Activated CD8-positive, alpha-beta T cell treated with anti-CD3 and anti-CD28 coated beads, Interleukin-2, amount 10 ng/mL, durations not matched to agents 7 days and 5 days (primary cell): Measurements from ENCODE around the gene PCSK4. TPM values are rescaled to one million over a fixed set of nuclear protein-coding genes. Genes with fewer than 3 reads are reported as not detected.

Experiments
- ATAC-seq: fragments of 150-1000 bp; cut with Tn5 transposase; one replicate; pipeline ENCODE4 v1.10.0; 2021; ENCODE audit warnings: moderate library complexity
- CTCF ChIA-PET: fragments of 350-600 bp; sonication (Branson Sonifier 250); formaldehyde crosslinking; loops from one replicate; lab custom pipeline; 2021; ENCODE audit warnings: antibody characterized with exemption; lab: Charles Lee
- POLR2A ChIA-PET: fragments of 350-600 bp; sonication (Branson Sonifier 250); formaldehyde crosslinking; loops from one replicate; lab custom pipeline; 2021; ENCODE audit warnings: antibody characterized with exemption; lab: Charles Lee
- DNase-seq: peaks from one replicate; pipeline ENCODE4 v3.0.0-alpha.2; 2020
- H3K27ac Mint-ChIP-seq: one replicate; pipeline ENCODE4 v1.8.0; 2021; ENCODE audit warnings: mild to moderate bottlenecking, mixed read lengths
- H3K27me3 Mint-ChIP-seq: one replicate; pipeline ENCODE4 v1.8.0; 2021; ENCODE audit warnings: low read depth, mixed read lengths
- H3K36me3 Mint-ChIP-seq: one replicate; pipeline ENCODE4 v1.8.0; 2021; ENCODE audit warnings: low read depth, mixed read lengths
- H3K4me1 Mint-ChIP-seq: one replicate; pipeline ENCODE4 v1.8.0; 2021; ENCODE audit warnings: low read depth, mixed read lengths
- H3K4me3 Mint-ChIP-seq: one replicate; pipeline ENCODE4 v1.8.0; 2021; ENCODE audit warnings: mild to moderate bottlenecking, mixed read lengths
- H3K9me3 Mint-ChIP-seq: one replicate; pipeline ENCODE4 v1.8.0; 2022; ENCODE audit warnings: mixed read lengths; ENCODE audit not compliant: insufficient read depth
- total RNA-seq, 2 experiments: library from RNA; stranded (reverse); gene quantifications; one replicate each; pipeline ENCODE4 v1.2.3, GENCODE V29; 2021

PCSK4 gene
- total RNA-seq, 2 experiments from 2014 or later: 3.4 to 4.1 TPM

GRCh38 chr19:1489463-1490310 lies 463 bp downstream of the PCSK4 start:
- POLR2A ChIA-PET: no interaction called here
- Mint-ChIP-seq H3K36me3 (no peaks in the 10 kb centered on the region), H3K4me3 (peak overlapping the region; percentile 75), H3K4me1 (peaks cover 13% of the 10 kb centered on the region), H3K27me3 (peaks cover 5% of the 10 kb centered on the region), H3K9me3 (no peaks in the 10 kb centered on the region), H3K27ac (peak overlapping the region; percentile 43)
- CTCF ChIA-PET: no interaction called here
- DNase-seq (peak; percentile 41), ATAC-seq (no peak)

- Mint-ChIP-seq H3K4me3 (no peak overlapping the region), H3K9me3 (no peaks in the 10 kb centered on the region), H3K36me3 (no peaks in the 10 kb centered on the region), H3K4me1 (peaks cover 13% of the 10 kb centered on the region), H3K27ac (no peak overlapping the region), H3K27me3 (peaks cover 5% of the 10 kb centered on the region)
- DNase-seq (no peak), ATAC-seq (no peak)
- CTCF ChIA-PET: interaction anchor here (1.1 kb wide), 1 partner anchor 222 kb away, joined by 4 read pairs; no protein-coding TSS in a partner anchor
- POLR2A ChIA-PET: no interaction called here
These were observed 1.9 kb downstream of the PCSK4 start for GRCh38 chr19:1488282-1488601.

GRCh38 chr19:1487576-1488281 lies 2.4 kb downstream of the PCSK4 start:
- CTCF ChIA-PET: no interaction called here
- DNase-seq (no peak), ATAC-seq (no peak)
- H3K27me3 Mint-ChIP-seq: peaks cover 5% of the 10 kb centered on the region
- POLR2A ChIA-PET: no interaction called here
- peaks cover 13% of the 10 kb centered on the region for H3K4me1 Mint-ChIP-seq
- H3K36me3 Mint-ChIP-seq: no peaks in the 10 kb centered on the region
- H3K27ac Mint-ChIP-seq: no peak overlapping the region
- H3K9me3 Mint-ChIP-seq: no peaks in the 10 kb centered on the region
- H3K4me3 Mint-ChIP-seq: no peak overlapping the region

- Mint-ChIP-seq H3K27ac (no peak overlapping the region), H3K27me3 (peaks cover 4% of the 10 kb centered on the region), H3K36me3 (no peaks in the 10 kb centered on the region), H3K4me1 (peaks cover 12% of the 10 kb centered on the region), H3K4me3 (no peak overlapping the region), H3K9me3 (no peaks in the 10 kb centered on the region)
- ChIA-PET CTCF (no interaction called here), POLR2A (no interaction called here)
- ATAC-seq: no peak
- DNase-seq: no peak
These were observed 3.2 kb downstream of the PCSK4 start for GRCh38 chr19:1486720-1487575.

- ATAC-seq: no peak
- Mint-ChIP-seq H3K9me3 (no peaks in the 10 kb centered on the region), H3K36me3 (peaks cover 3% of the 10 kb centered on the region)
These were observed 6.1 kb downstream of the PCSK4 start for GRCh38 chr19:1483979-1484428.

GRCh38 chr19:1483131-1483978 lies 6.8 kb downstream of the PCSK4 start:
- POLR2A ChIA-PET: no interaction called here
- H3K4me3 Mint-ChIP-seq: no peak overlapping the region
- DNase-seq (no peak), ATAC-seq (no peak)
- no peak overlapping the region for H3K27ac Mint-ChIP-seq
- H3K9me3 Mint-ChIP-seq: no peaks in the 10 kb centered on the region
- H3K36me3 Mint-ChIP-seq: peaks cover 4% of the 10 kb centered on the region
- H3K4me1 Mint-ChIP-seq: peaks cover 8% of the 10 kb centered on the region
- H3K27me3 Mint-ChIP-seq: no peaks in the 10 kb centered on the region
- CTCF ChIA-PET: no interaction called here

More at GRCh38 chr19:1483979-1484428, 6.1 kb downstream of the PCSK4 start:
- H3K27ac Mint-ChIP-seq: no peak overlapping the region
- H3K27me3 Mint-ChIP-seq: no peaks in the 10 kb centered on the region
- DNase-seq: no peak
- POLR2A ChIA-PET: no interaction called here
- H3K4me1 Mint-ChIP-seq: peaks cover 7% of the 10 kb centered on the region
- H3K4me3 Mint-ChIP-seq: no peak overlapping the region
- CTCF ChIA-PET: no interaction called here

GRCh38 chr19:1482361-1483130 lies 7.6 kb downstream of the PCSK4 start:
- ATAC-seq (no peak), DNase-seq (no peak)
- no peaks in the 10 kb centered on the region for H3K27me3 Mint-ChIP-seq
- H3K4me3 Mint-ChIP-seq: no peak overlapping the region
- no peak overlapping the region for H3K27ac Mint-ChIP-seq
- POLR2A ChIA-PET: no interaction called here
- no peaks in the 10 kb centered on the region for H3K9me3 Mint-ChIP-seq
- H3K36me3 Mint-ChIP-seq: peaks cover 4% of the 10 kb centered on the region
- H3K4me1 Mint-ChIP-seq: peaks cover 11% of the 10 kb centered on the region
- CTCF ChIA-PET: no interaction called here

- POLR2A ChIA-PET: no interaction called here
- no peak for DNase-seq
- no peak for ATAC-seq
- no peaks in the 10 kb centered on the region for H3K9me3 Mint-ChIP-seq
- H3K27me3 Mint-ChIP-seq: no peaks in the 10 kb centered on the region
- peaks cover 9% of the 10 kb centered on the region for H3K36me3 Mint-ChIP-seq
- no peak overlapping the region for H3K27ac Mint-ChIP-seq
- H3K4me1 Mint-ChIP-seq: peaks cover 17% of the 10 kb centered on the region
- CTCF ChIA-PET: no interaction called here
- H3K4me3 Mint-ChIP-seq: no peak overlapping the region
These were observed 8.2 kb downstream of the PCSK4 start for GRCh38 chr19:1481893-1482360.

GRCh38 chr19:1481224-1481892 lies 8.8 kb downstream of the PCSK4 start:
- no peaks in the 10 kb centered on the region for H3K27me3 Mint-ChIP-seq
- no peak overlapping the region for H3K4me3 Mint-ChIP-seq
- H3K4me1 Mint-ChIP-seq: peaks cover 18% of the 10 kb centered on the region
- H3K36me3 Mint-ChIP-seq: peaks cover 9% of the 10 kb centered on the region
- ChIA-PET POLR2A (no interaction called here), CTCF (no interaction called here)
- ATAC-seq (no peak), DNase-seq (no peak)
- no peaks in the 10 kb centered on the region for H3K9me3 Mint-ChIP-seq
- H3K27ac Mint-ChIP-seq: no peak overlapping the region
